Measurements from ENCODE around the gene SCAMP5. TPM values are rescaled to one million over a fixed set of nuclear protein-coding genes. Genes with fewer than 3 reads are reported as not detected.
A peak's percentile ranks its signal among the peaks of the same experiment; 100 is the strongest.

SCAMP5 gene
- total RNA-seq, 1 experiment from 2014 or later: 6.2 TPM

DNA sequence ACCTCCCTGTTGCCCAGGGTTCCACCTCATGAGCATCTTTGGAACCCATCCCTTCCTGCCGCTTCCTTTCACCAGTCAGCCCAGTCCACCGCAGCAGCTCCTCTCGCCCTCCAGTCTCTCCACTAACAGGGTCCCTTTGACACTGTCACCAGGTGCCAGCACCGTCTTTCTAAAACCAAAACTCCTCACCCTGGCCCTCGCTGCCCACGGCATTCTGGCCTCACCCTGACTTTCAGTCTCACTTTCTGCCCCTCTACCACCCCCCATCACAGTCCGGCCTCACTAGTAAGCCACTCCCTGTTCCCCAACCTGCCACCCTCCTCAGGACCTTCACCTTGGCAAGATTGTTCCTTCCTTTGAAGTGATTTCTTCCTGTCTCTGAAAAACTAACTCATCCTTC is 32.2 kb downstream of the SCAMP5 start (continued):
- TF ChIP-seq POLR2AphosphoS5 (IDR thresholded peaks at IDR 0.05; ENCODE audit: low read depth, low read length) (no peak), ELF1 (IDR thresholded peaks at IDR 0.05; ENCODE audit: borderline replicate concordance, low read depth) (no peak)
- TF ChIP-seq, protein P1, sequence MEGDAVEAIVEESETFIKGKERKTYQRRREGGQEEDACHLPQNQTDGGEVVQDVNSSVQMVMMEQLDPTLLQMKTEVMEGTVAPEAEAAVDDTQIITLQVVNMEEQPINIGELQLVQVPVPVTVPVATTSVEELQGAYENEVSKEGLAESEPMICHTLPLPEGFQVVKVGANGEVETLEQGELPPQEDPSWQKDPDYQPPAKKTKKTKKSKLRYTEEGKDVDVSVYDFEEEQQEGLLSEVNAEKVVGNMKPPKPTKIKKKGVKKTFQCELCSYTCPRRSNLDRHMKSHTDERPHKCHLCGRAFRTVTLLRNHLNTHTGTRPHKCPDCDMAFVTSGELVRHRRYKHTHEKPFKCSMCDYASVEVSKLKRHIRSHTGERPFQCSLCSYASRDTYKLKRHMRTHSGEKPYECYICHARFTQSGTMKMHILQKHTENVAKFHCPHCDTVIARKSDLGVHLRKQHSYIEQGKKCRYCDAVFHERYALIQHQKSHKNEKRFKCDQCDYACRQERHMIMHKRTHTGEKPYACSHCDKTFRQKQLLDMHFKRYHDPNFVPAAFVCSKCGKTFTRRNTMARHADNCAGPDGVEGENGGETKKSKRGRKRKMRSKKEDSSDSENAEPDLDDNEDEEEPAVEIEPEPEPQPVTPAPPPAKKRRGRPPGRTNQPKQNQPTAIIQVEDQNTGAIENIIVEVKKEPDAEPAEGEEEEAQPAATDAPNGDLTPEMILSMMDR (IDR thresholded peaks at IDR 0.05 in 2 of 3, conservative IDR thresholded peaks at IDR 0.05 in 1 of 3; ENCODE audit: borderline replicate concordance in 1 of 3, insufficient read depth in 1 of 3, low read depth in 2 of 3, low read length in 2 of 3): no peak

DNA sequence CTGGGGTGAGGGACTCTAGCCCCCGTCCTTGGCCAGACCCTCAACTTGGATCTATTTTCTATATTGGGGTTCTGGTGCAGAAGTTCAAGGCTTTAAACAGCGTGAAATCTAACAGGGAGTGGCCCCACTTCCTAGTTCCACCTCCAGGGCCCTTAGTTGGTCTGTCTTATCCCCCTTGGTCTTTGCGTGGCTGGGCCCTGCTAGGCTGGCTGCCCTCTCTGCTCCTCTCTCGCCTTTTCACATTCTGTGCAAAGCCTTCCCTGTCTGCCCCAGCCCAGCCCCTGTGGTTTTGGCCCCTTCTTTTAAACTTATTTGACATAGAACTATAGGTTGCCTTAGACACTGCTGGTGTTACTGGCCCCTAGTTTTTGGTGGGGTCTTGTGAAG is 33.6 kb downstream of the SCAMP5 start:
- ATAC-seq: peak; percentile 50
- CTCF ChIA-PET: interaction anchor here (0.9 to 3.4 kb wide), 6 partner anchors 9 to 403 kb away, joined by 3 to 33 read pairs (median 8); partner anchors contain the start of gene C15orf39
- H3K9ac ChIP-seq (ENCODE audit: low read length): no peak overlapping the region

More for the DNA sequence above, 33.6 kb downstream of the SCAMP5 start:
- TF ChIP-seq FOSL1 (IDR thresholded peaks at IDR 0.05; ENCODE audit: low read depth): no peak
- no peak for TF ChIP-seq ZFX (IDR thresholded peaks at IDR 0.05)
- no peak for TF ChIP-seq SP1 (IDR thresholded peaks at IDR 0.05; ENCODE audit: low read depth)
- no peak for TF ChIP-seq MAX (IDR thresholded peaks at IDR 0.05)
- Histone ChIP-seq H3K27ac (ENCODE audit: low read depth, low read length) (no peak overlapping the region), H2AFZ (ENCODE audit: low read depth, low read length, poor library complexity, severe bottlenecking) (no peak overlapping the region), H3K27me3 (ENCODE audit: insufficient read depth, low read length) (no peaks in the 10 kb centered on the region), H3K4me1 (ENCODE audit: control insufficient read depth in 1 of 2, insufficient read depth in 2 of 2, low read length in 2 of 2) (peaks cover 7 to 30% of the 10 kb centered on the region in 2 experiments; a peak in 3 of 4 replicates), H3K4me2 (ENCODE audit: low read length) (no peak overlapping the region), H3K9me3 (ENCODE audit: control insufficient read depth in 1 of 2, insufficient read depth in 1 of 2, low read depth in 1 of 2, low read length in 2 of 2) (no peaks in the 10 kb centered on the region), H4K20me1 (ENCODE audit: insufficient read depth) (no peaks in the 10 kb centered on the region), H3K4me3 (replicated peaks in 1 of 2; ENCODE audit: low read depth in 1 of 2, low read length in 2 of 2) (no peak overlapping the region), H3K79me2 (ENCODE audit: insufficient read depth, low read length) (peaks cover 32% of the 10 kb centered on the region), H3K9me2 (ENCODE audit: insufficient read depth) (no peaks in the 10 kb centered on the region), H3K36me3 (ENCODE audit: control insufficient read depth in 1 of 2, insufficient read depth in 2 of 2, low read length in 2 of 2) (peaks cover 2 to 12% of the 10 kb centered on the region in 2 experiments; a peak in 2 of 4 replicates)
- intact Hi-C loops (cut with micrococcal nuclease): loop anchor here (1.0 kb wide), 1 partner anchor 175 kb away; no protein-coding TSS in a partner anchor
- DNase-seq (ENCODE audit: low read depth, low spot score): no peak
- ChIA-PET POLR2A (interaction anchor here (1.0 to 1.1 kb wide), 2 partner anchors 173 to 175 kb away, joined by 7 to 8 read pairs; partner anchors contain the start of gene C15orf39), RAD21 (ENCODE audit: low non-redundant PET in 1 of 2, low total read pairs in 2 of 2, uncharacterized antibody in 2 of 2, unreplicated experiment in 2 of 2) (interaction anchor here (1.0 to 3.0 kb wide), 4 partner anchors 175 to 279 kb away, joined by 4 to 10 read pairs (median 6); no protein-coding TSS in a partner anchor)
- no TSS peak for BruUV-seq (replicated peaks)
